ENCODE data around the gene ALK.

The ALK gene

DNA sequence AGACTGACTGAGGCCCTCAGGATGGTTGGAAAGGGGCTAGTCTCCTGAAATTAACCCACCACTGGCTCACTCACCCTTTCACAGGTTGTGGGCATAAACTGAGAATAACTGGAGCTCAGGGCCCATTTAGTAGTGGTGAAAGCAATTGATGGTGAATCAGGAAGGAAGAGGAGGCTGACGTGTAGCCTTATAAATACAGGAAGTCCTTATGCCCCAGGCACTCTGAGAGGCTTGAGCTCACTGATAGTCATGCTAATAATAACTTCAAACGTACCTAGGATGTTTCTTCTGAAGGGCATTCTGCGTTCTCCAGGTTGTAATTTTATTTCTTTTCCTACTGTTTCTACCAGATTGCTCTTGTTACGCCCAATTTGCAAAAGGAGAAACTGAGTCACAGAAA is 477.8 kb downstream of the ALK start:
- H3K4me3 ChIP-seq (ENCODE audit: low read depth, low read length), result no peak overlapping the region
- TF ChIP-seq, protein P1, sequence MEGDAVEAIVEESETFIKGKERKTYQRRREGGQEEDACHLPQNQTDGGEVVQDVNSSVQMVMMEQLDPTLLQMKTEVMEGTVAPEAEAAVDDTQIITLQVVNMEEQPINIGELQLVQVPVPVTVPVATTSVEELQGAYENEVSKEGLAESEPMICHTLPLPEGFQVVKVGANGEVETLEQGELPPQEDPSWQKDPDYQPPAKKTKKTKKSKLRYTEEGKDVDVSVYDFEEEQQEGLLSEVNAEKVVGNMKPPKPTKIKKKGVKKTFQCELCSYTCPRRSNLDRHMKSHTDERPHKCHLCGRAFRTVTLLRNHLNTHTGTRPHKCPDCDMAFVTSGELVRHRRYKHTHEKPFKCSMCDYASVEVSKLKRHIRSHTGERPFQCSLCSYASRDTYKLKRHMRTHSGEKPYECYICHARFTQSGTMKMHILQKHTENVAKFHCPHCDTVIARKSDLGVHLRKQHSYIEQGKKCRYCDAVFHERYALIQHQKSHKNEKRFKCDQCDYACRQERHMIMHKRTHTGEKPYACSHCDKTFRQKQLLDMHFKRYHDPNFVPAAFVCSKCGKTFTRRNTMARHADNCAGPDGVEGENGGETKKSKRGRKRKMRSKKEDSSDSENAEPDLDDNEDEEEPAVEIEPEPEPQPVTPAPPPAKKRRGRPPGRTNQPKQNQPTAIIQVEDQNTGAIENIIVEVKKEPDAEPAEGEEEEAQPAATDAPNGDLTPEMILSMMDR (IDR thresholded peaks at IDR 0.05; ENCODE audit: borderline replicate concordance, insufficient read depth, low read depth, low read length), result no peak

DNA sequence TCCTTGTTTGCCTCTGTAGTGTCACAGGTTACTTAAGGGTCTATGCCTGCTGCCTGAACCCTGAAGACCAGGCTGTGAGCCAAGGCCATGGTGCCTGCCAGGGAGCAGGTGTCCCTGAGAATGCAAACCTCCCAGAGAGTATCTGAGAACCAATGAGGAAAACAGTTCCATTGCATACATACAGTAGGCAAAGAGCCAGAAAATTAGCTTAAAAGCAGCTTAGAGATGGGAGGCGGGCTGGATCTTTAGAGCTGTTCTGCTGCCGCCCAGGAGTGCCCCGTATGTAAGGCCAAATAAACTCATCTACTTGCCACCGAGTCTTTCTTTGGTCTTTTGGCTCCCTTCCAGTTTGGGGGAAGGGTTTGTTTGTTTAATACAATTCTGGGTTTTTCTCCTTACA is 478.2 kb downstream of the ALK start:
- TF ChIP-seq, protein P1 (IDR thresholded peaks at IDR 0.05; ENCODE audit: borderline replicate concordance, insufficient read depth, low read depth, low read length), result no peak
- H3K4me3 ChIP-seq (ENCODE audit: low read depth, low read length), result no peak overlapping the region

DNA sequence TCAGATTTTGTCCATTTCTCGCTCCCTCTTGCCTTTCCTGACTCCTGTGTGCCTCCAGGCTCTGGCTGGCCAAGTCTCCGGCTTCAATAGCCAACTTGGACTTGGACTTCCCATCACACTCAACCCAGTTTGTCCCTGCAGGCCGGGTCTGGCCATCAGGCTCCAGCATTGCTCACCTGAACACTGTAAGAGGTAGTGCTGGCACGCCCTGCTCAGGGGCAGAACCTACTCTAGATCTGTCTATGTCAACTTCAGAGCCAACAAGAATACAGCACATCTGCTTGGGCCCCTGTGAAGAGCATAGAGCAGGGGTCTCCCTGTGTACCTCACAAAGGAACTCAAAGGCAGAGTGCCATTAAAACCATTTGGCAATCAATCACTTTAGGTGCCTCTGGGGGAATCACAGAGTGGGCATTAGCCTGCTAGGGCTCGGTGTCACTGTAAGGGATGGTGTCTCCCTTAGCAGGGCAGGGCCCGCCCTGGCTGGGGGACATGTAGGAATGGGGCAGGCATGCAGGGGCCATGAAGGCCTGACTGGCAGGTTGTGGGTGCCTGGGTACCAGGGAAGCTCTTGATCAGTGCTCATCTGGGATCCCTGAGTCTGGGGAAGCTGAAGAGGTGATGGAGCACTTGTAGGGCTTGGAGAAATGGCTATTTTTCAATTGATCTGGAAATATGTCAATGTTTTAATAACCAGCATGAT is 480.3 kb downstream of the ALK start:
- no peak overlapping the region for H3K4me3 ChIP-seq (ENCODE audit: low read depth, low read length)
- TF ChIP-seq, protein P1 (IDR thresholded peaks at IDR 0.05; ENCODE audit: borderline replicate concordance, insufficient read depth, low read depth, low read length), result no peak

DNA sequence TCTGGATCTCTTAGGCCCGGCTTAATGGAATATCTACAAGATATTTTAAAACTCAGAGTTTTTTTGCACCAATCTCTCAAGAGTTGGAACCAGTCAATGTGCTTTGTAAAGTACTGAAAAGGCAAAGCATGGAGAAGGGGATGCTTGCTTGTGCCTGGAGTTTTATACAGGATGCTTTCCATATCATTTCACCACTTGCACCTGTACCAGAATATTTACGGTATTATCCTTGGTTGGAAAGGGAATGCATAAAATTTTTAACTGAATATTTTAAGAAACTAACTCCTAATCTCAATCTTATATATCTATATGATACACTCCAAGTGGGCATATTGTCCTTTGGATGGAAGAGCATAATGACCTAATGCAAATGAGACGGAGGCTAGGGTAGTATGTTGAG is 487.5 kb downstream of the ALK start:
- H3K4me3 ChIP-seq (ENCODE audit: low read depth, low read length), result no peak overlapping the region
- TF ChIP-seq, protein P1 (IDR thresholded peaks at IDR 0.05; ENCODE audit: borderline replicate concordance, insufficient read depth, low read depth, low read length), result no peak

DNA sequence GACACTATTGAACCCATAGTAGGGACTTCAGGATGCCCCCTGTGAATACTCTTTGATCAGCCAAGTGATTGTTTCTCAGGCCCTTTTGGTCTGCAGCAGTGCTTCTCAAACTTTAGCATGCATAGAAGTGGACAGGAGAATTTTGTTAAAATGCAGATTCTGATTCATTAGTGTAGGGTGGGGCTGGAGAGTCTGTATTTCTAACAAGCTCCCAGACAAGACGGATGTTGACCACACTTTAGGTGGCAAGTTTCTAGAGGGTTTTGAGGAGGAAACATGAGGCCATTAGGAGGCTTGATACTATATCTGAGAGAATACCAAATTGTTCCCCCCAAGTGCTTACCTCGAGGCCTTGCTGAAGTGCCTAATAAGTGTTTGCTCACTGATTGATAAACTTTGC is 488.3 kb downstream of the ALK start:
- H3K4me3 ChIP-seq (ENCODE audit: low read depth, low read length), result no peak overlapping the region
- TF ChIP-seq, protein P1 (IDR thresholded peaks at IDR 0.05; ENCODE audit: borderline replicate concordance, insufficient read depth, low read depth, low read length), result no peak

DNA sequence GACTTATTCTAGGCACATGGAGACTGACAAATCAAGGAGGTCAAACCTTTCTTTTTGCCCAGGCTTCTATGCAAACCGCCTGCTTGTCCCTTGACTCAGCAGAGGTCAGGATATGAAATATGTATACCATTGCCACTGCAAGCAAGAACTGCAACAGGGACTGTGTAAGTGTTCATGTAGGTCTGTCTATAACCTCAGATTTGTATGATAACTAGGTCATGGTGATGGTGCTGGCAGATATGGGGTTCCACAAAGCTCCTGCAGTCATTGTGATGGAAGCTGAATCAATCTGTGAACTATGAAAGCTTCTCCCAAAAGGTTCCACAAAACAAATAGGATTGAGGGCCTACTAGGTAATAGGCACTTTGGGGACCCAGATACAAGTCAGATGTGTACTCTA is 489.9 kb downstream of the ALK start:
- TF ChIP-seq, protein P1 (IDR thresholded peaks at IDR 0.05; ENCODE audit: borderline replicate concordance, insufficient read depth, low read depth, low read length), result no peak
- H3K4me3 ChIP-seq (ENCODE audit: low read depth, low read length), result no peak overlapping the region

DNA sequence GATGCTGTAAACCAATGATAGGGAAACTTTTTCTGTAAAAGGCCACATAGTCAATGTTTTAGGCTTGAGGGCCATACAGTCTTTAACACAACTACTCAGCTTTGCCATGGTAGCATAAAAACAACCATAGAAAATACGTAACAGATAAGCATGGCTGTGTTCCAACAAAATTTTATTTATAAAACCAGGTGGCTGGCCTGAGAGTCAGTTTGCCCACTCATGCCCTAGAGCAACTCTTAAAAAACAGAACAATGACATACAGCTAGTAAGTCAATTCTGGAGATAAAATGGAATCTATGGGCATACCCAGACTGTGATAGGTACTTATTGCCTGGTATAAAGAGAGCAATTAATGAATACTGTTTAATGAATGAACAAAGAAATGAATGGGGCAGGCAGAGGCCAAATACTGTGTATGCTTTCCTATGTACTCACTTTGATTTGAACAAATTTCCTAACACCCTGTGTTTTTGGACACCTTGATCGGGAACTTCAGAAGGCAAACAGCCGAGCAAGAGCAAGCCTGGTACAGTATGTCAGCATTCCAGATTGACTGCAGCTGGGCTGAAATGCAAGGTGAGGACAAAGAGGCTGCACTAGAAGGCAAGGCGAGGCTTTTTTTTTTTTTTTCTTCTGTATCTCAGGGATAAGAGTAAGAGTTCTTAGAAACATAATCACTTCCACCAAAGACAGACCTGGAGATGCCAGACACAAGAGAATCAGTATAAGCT is 490.8 kb downstream of the ALK start:
- H3K4me3 ChIP-seq (ENCODE audit: low read depth, low read length), result no peak overlapping the region
- TF ChIP-seq, protein P1 (IDR thresholded peaks at IDR 0.05; ENCODE audit: borderline replicate concordance, insufficient read depth, low read depth, low read length), result no peak
